T-helper 2 cell treated with Interferon-gamma antibody and Interleukin-4, amounts not matched to agents 100 ng/mL and 5 ng/mL, for 36 hours (primary cell): ENCODE data around the gene NAP1L4. TPM values are rescaled to one million over a fixed set of nuclear protein-coding genes. Genes with fewer than 3 reads are reported as not detected.
"Not testable (repeated sequence)": the region's sequence is repeated elsewhere in the genome, so short reads cannot be mapped to it uniquely, and the experiment has no call there.

ENCODE experiments used
- intact Hi-C: fragments of 100-400 bp; cut with micrococcal nuclease; formaldehyde crosslinking; loops from one replicate; pipeline ENCODE4 v1.15.1; 2023
- total RNA-seq: library from RNA; stranded (reverse); gene quantifications from 2 replicates; pipeline ENCODE4 v1.2.3, GENCODE V29; 2022

Gene NAP1L4
- total RNA-seq, 1 donor from 2014 or later, result 314 TPM

DNA sequence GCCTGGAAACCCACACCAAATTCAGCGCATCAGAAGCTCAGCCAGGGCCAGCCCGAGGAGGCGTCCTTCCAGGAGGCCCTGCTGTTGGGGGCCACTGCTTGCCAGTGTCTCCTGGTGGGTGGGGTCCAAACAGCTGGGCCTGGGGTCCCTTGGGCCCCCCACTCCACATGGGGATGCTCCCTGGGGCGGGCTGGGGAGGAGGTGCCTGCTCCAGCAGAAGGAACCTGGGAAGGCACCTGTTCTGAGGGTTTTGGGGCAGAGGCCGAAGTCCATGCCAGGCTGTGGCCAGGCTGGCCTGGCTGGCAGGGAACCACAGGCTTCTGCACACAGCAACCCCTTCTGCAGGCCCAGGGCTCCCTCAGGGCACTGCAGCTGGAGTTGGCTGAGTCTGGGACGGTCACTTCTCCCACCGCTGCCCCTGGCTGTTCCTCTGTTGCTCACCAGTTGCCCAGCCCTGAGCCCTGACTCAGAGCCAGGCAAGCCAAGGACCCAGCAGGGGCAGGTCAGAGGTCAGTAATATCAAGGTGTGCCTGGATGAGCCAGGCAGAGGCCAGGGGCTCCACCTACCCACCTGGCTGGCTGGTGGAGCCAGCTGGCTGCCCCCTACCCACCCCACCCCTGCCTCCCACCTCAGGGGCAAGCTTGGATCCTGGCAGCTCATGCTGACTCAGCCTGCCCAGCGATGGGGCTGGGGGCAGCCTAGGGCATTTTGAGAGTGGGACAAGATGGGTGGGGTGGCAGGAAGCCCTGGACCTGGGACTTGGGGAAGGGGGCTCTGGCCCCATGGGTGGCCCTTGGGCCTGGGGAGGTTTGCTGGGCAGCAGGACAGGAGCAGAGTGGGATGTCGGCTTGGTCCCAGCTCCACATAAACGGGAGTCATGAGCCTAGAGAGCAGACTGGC is 51.0 kb downstream of the NAP1L4 start:
- intact Hi-C loops, result no loop called here

DNA sequence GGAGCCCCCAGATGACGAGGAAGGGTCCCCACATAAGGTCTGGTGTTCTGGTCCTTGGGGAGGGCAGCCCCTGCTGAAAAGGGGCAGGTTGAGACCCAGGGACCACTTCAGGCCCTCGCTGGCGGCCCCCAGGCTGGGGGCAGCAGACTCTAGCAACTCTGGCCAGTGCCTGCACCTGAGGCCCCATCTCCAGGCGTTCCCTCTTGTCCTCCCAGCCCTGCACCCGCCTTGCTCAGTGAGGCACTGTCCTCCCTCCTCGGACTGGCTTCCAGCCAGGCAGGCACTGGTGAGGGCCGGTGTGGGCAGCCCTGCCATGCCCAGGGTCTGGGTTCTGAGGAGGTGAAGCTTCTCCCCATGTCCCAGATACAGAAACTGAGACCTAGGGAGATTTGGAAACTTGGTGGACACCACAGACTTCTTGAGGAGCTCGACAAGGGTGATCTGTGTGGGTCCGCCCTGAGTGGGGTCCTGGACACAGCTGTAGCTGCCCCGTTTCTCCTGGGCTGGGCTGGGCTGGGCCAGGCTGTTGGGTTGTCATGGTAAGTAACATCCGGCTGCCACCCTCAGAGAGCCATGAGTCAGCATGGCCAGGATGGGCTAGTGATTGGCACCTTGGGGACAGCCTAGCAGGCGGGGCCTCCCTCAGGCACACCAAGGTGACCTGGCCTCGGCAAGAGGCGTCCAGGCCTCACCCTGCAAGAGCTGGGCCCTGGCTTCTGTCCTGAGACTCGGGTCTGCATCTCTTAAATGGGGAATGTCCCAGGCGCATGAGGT is 51.8 kb downstream of the NAP1L4 start:
- intact Hi-C loops, result no loop called here

DNA sequence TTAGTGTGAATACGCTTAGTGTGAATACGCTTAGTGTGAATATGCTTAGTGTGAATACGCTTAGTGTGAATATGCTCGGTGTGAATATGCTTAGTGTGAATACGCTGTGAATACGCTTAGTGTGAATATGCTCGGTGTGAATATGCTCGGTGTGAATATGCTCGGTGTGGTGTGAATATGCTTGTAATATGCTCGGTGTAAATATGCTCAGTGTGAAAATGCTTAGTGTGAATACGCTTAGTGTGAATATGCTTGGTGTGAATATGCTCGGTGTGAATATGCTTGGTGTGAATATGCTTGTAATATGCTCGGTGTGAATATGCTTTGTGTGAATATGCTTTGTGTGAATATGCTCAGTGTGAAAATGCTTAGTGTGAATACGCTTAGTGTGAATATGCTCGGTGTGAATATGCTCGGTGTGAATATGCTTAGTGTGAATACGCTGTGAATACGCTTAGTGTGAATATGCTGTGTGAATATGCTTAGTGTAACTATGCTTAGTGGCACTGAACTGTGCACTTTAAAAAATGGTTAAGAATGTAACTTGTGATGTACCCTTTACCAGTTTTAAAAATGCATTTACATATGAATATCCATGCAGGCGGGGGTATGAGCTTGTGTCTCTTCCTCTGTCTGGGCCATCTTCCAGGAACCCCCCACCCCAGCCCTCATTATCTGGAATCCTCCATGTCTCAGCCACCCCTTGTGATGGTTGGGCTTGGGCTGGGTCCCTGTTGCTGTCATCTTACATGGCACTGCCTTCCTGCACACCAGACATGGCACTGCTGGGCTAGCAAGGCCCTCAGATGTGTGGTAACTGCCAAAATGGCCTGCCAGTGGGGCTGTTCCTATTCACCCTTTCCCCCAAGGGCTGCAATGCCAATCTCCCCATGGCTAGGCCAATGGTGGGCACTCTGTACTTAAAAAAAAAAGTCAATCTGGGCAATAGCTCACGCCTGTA is 53.4 kb downstream of the NAP1L4 start:
- intact Hi-C loops, result not testable (repeated sequence)

DNA sequence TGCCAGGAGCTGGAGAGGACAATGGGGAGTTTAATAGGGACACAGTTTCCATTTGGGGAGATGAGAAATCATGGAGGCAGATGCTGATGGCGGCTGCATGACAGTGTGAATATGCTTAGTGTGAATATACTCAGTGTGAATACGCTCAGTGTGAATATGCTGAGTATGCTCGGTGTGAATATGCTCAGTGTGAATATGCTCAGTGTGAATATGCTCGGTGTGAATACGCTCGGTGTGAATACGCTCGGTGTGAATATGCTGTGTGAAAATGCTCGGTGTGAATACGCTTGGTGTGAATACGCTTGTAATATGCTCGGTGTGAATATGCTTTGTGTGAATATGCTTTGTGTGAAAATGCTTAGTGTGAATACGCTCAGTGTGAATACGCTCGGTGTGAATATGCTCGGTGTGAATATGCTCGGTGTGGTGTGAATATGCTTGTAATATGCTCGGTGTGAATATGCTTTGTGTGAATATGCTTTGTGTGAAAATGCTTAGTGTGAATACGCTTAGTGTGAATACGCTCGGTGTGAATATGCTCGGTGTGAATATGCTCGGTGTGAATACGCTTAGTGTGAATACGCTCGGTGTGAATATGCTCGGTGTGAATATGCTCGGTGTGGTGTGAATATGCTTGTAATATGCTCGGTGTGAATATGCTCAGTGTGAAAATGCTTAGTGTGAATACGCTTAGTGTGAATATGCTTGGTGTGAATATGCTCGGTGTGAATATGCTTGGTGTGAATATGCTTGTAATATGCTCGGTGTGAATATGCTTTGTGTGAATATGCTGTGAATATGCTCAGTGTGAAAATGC is 54.3 kb downstream of the NAP1L4 start:
- intact Hi-C loops, result not testable (repeated sequence)

DNA sequence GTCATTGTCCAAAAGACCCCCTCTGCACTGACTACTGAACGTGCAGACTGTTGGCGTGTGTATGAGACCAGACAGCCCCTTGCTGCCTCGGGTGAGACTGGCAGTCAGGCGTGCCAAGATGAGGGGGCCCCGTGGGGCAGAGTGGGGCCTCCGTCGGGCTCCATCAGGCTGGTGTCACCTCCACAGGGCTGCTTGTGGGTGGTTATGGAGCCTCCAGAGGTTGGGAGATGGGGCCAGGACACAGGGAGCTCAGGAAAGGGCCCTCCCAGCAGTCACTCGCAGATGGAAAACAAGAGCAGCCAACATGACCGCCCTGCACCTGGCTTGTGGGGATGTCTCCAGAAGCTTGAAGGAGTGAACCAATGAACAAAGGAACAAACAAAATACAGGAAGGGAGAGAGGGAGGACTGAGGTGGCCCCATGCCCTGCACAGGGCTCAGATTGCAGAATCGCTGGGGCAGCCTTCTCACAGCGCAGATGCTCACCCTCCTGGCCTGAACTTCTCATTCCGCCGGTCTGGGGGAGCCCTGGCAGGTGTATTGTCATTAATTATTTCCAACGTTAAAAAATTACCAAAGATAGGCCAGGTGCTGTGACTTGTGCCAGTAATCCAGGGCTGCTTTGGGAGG is 57.4 kb downstream of the NAP1L4 start:
- intact Hi-C loops, result no loop called here

DNA sequence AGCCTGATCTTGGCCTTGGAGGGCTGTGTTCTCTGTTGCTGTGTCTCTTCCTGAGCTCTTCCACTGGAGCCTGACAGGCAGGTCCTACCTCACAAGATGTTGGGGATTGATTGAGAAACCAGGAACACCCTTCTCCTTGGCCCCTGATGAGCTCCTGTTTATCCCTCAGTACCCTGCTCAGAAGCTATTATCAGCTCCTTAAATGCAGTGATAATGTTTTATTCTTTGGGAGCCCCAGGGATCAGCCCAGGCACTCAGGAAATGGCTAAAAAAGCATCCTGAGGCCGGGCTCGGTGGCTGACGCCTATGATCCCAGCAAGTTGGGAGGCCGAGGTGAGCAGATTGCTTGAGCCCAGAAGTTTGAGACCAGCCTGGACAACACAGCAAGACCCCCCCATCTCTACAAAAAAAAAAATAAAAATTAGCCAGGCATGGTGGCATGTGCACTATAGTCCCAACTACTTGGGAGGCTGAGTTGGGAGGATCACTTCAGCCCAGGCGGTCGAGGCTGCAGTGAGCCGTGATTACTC is 58.0 kb downstream of the NAP1L4 start:
- intact Hi-C loops, result no loop called here

DNA sequence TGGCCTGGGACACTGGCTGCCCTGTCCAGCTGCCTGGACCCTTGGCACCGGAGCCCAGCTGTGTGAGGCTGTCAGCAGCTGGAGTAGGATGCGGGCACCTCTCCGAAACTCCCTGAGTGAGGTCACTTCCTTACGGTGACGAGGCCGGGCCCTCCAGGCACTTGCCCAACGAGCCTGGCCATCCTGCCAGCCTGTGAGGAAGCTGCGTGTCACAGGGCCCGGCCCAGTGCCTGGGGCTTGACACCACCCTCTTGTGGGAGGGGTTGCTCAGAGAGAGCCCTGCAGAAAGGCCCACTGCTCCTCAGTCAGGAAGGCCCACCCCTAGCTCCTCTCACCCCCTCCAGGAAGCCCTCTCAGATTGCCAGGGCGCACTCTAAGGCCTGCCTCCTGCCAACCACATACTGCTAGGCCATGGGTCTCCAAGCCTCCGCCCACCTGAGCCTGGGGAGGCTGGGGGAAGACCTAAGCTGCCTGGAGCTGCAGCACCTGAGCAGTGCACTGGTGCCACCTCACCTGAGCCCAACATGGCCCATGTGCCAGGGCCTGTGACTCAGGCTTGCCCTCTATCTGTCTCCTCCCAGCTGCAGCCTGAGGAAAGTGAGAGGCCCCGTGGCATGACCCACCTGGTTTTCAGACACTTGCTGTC is 58.6 kb downstream of the NAP1L4 start:
- intact Hi-C loops, result no loop called here

DNA sequence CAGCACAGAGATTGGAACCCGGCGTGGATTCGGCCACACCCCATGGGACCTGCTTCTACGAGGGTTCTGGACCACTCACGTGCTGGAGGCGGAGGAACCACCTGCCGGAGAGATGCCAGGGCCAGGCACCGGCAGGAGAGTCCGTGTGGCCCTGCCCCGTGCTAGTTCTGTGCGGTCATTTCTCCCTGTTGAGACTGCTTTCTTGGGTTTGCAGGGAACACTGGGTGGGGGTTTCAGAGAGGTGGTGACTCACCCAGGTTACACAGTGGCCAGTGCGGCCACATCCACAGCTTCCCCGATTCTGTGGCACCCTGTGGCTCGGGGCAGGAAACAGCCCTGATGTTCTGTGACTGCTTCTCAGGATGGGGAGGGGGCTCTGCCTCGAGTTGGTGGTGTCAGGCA is 59.3 kb downstream of the NAP1L4 start:
- intact Hi-C loops, result no loop called here

DNA sequence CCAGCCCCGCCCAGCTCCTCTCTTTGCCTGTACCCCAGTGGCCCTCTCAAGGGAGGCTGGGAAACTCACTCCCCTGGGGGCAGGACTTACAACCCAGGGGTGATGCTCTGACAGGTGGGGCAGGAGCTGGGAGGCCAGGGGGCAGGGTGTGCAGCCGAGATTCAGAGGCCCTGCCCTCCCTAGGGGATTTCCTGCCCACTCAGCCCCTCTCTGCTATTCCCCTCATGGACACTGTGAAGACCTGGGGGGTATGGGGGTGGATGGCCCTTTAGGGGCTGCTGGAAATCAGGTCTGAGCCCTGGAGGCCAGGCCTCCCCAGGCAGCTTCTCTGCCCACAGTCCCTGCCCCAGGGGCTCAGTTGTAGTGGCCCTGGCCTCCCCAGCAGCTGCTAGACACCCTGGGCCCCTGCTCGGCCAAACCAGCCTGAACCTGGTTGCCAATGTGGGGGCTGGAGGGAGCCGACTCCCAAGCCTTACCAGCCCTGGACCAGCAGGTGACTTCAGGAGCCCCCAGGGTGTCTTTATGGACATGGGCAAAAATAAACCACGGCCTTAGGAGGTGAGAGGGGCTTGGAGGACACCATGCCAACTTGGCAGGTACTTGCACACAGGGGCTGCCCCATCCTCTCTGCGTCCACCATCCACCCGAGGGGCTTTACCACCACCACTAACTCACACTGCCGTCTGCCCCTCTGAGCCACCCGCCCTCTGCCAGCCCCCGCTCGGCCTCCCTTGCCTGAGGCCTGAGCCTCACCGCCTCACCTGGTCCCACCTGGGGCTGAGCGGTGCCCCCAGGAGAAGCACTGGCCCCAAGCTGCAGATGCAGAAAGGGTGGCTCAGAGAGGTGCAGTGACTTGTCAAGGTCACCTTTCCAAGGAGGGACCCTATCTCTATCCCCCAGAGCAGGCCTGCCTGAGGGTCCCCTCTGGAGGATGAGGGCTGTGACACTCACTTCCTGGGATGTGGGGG is 60.1 kb downstream of the NAP1L4 start:
- intact Hi-C loops, result loop anchor here (2.0 kb wide), 1 partner anchor 39 kb away; no protein-coding TSS in a partner anchor

DNA sequence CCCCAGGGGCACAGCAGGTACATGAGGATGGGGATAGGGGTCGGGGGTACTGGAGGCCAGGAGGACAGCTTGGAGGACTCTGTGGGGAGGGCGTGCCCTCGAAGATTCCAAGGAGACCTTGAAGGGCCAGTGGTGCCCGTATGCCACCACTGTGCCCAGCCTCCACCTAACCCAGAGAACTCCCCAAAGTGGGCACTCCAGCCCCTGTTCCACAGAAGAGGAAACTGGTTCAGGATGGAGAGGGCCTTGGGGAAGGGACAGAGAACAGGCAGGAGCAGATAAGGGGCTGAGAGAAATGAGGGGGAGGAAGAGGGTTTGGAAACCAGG is 60.7 kb downstream of the NAP1L4 start:
- intact Hi-C loops, result loop anchor here (2.0 kb wide), 1 partner anchor 39 kb away; no protein-coding TSS in a partner anchor

DNA sequence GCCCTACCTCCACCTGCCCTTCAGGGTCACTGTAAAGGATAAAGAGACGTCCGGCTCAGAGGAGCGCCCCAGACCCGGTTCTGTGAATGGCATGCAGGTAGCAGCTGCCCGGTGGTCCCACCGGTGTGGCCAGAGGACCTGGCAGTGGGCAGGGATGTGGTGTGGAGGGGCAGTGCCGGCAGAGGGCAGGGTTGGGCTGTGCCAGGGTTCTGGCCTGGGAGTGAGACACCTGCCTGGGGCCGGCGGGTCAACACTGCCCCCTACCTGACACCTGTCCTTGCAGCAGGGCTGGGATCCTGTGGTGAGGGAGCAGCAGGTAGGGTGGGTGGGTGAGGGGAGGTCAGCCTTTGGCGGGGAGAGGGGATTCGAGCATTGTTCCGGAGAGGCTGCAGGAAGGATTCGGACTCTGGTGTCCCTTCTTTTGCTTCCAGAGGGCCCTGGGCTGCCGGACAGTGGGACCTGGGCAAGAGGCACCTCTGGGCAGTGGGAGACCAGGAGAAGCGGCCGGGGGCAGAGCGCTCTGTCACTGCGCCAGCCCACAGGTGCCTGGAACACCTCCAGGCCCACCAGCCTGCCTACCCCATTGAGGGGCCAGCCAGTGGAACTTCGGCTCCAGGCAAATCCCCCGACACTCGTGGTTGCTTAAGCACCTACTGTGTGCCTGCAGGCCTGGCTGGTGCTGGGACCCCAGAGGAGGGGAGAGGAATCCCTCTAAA is 61.3 kb downstream of the NAP1L4 start:
- intact Hi-C loops, result loop anchor here (2.0 kb wide), 1 partner anchor 38 kb away; no protein-coding TSS in a partner anchor

DNA sequence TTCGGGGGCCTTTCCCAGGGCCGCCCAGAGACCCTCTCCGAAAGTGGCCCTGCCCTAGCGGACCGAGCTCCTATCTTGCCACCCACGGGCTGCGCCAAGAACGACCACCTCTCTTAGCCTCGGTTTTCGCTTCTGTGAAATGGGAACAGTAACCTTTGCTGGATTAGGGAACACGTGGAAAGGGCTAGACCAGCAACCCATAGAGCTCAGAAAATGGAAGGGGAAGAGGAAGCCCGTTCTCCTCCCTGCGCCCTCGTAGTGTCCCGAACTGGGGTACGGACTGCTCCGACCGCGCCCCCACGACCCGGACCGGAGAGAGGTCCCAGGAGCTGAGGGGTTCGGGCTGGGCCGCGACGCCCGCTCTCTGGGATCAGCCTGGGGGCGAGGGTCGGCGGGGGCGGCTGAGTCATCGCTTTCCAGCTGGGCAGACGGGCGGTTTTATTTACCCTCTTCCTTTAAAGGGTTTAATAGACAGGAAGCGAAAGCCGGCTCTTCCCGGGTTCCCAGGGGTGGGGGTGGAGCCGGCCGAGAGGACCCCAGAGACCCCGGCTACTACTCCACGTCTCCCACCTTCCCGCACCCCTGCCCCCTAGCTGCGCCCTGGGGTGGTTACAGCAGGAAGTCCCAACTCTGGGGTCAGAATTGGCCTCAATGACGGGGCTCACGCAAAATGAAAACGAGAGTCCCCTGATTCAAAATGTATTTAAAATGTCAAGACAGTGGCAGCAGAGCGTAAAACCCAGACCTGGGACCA is 62.0 kb downstream of the NAP1L4 start:
- intact Hi-C loops, result loop anchor here (2.0 kb wide), 2 partner anchors 37 to 59 kb away; no protein-coding TSS in a partner anchor

DNA sequence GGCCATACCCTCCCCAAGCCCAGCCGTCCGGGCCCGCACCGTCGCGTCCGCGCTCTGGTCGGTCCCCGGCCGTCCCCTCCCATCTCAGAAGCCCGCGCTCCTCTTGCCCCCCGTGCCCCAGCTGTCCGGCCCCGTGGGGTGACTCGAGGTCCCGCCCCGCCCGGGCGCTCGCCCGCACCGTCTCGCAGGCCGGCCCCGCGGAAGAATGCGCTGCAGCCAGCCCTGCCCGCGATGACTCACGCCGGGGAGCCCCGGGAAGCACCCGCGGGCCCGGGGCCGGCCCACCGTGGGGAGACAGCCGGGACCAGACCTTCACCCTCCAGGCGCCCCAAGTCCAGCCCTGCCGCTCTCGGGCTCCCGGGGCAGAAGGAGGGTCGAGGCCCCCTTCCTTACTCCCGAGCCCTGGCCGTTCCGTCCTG is 62.6 kb downstream of the NAP1L4 start:
- intact Hi-C loops, result loop anchor here (2.0 kb wide), 1 partner anchor 59 kb away; no protein-coding TSS in a partner anchor

DNA sequence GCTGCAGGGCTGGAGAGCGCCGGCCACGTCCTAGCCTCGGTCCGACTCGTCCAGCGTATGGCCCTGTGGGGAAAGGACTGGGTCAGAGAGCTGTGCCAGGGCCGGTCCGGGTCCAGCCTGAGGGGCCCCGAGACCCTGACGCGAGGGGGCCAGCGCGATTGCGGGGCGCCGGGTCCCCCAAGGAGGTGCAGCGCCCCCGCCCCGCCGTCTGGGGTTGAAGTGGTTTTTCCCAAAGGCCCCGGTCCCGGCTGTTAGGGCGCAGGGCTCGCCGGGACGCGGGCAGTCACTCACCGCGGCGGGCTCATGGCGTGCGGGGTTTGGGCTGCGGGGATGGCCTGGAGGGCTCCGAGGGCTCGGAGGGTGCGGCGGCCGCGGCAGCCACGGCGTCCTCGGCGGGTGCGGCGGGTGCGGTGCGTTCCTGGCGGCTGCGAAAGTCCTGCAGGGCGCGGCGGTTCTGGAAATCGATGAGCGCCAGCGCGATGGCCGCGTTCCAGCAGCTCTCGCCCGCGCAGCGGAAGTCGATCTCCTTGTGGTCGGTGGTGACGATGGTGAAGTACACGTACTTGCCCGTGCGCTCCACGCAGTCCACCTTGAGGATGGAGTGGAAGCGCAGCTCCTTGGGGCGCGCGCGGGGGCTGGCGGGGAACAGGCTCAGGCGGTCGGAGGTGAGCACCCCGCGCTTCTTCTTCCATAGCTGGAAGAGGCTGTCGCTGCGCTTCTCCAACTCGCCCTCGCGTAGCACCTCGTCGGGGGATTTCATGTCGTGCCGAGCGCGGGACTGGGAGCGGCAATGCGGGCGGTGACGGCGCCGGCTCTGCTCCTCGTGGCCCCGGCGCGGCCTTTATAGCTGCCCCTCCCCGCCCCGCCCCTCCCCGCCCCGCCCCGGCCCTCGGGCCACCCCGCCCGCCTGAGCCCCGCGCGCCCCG is 63.3 kb downstream of the NAP1L4 start, which contains the start of gene PHLDA2:
PHLDA2 (minus strand) TSS at position 816 of the 926 bp plus-strand sequence; CDS start at position 760, 56 bp downstream.
- intact Hi-C loops, result loop anchor here (2.0 kb wide), 1 partner anchor 60 kb away; no protein-coding TSS in a partner anchor
